Naive thymus-derived CD4-positive, alpha-beta T cell (primary cell): ENCODE data around the gene DEAF1. TPM values are rescaled to one million over a fixed set of nuclear protein-coding genes. Genes with fewer than 3 reads are reported as not detected.

Source experiments
- ATAC-seq: fragments of 150-1000 bp; cut with Tn5 transposase; 2 replicates; pipeline ENCODE4 v1.10.0; 2021; ENCODE audit warnings: mild to moderate bottlenecking, moderate library complexity
- CTCF ChIA-PET: fragments of 350-600 bp; sonication (Branson Sonifier 250); formaldehyde crosslinking; loops from one replicate; lab custom pipeline; 2021; ENCODE audit warnings: antibody characterized with exemption; lab: Charles Lee
- POLR2A ChIA-PET: fragments of 350-600 bp; sonication (Branson Sonifier 250); formaldehyde crosslinking; loops from one replicate; lab custom pipeline; 2021; ENCODE audit warnings: antibody characterized with exemption, inconsistent platforms; lab: Charles Lee
- DNase-seq, 9 donors: peaks; one replicate each; pipeline versions ENCODE4 v3.0.0 to v3.0.0-alpha.2; 2020 to 2022; ENCODE audit warnings: mixed read lengths in 1 of 9
- H3K27ac ChIP-seq: one replicate; pipeline ENCODE4 v1.7.0; 2013; ENCODE audit warnings: mild to moderate bottlenecking, low read depth, low read length, moderate library complexity
- H3K27me3 ChIP-seq, 2 donors: one replicate each; pipeline ENCODE4 v1.7.0; 2013; ENCODE audit warnings: low read length in 2 of 2, mild to moderate bottlenecking in 2 of 2, moderate library complexity in 2 of 2; ENCODE audit not compliant: control insufficient read depth in 2 of 2, insufficient read depth in 2 of 2
- H3K36me3 ChIP-seq, 3 experiments: 1 replicate in 2 of 3; 2 replicates in 1 of 3; pipeline ENCODE4 v1.7.0; 2013; ENCODE audit warnings: low read length in 3 of 3, mild to moderate bottlenecking in 3 of 3, moderate library complexity in 1 of 3; ENCODE audit not compliant: insufficient read depth in 3 of 3, control insufficient read depth in 2 of 3
- H3K4me1 ChIP-seq, 2 donors: one replicate each; pipeline ENCODE4 v1.7.0; 2013; ENCODE audit warnings: low read length in 2 of 2, mild to moderate bottlenecking in 2 of 2, moderate library complexity in 1 of 2; ENCODE audit not compliant: control insufficient read depth in 2 of 2, insufficient read depth in 2 of 2
- H3K4me3 ChIP-seq: 2 replicates; pipeline ENCODE4 v1.7.0; 2013; ENCODE audit warnings: mild to moderate bottlenecking, low read length
- H3K9me3 ChIP-seq, 3 experiments: 1 replicate in 2 of 3; 2 replicates in 1 of 3; pipeline ENCODE4 v1.7.0; 2013; ENCODE audit warnings: low read length in 3 of 3; ENCODE audit not compliant: control insufficient read depth in 2 of 3
- H3K27ac Mint-ChIP-seq, 9 donors: one replicate each; pipeline ENCODE4 v1.8.0; 2020 to 2022; ENCODE audit warnings: mixed read lengths in 9 of 9, mild to moderate bottlenecking in 8 of 9, moderate library complexity in 5 of 9, inconsistent platforms in 2 of 9
- H3K27me3 Mint-ChIP-seq, 5 donors: one replicate each; pipeline ENCODE4 v1.8.0; 2021 to 2022; ENCODE audit warnings: mixed read lengths in 5 of 5, mild to moderate bottlenecking in 1 of 5
- H3K36me3 Mint-ChIP-seq, 5 donors: one replicate each; pipeline ENCODE4 v1.8.0; 2020 to 2022; ENCODE audit warnings: mixed read lengths in 5 of 5, mild to moderate bottlenecking in 3 of 5, inconsistent platforms in 1 of 5
- H3K4me1 Mint-ChIP-seq, 7 donors: one replicate each; pipeline ENCODE4 v1.8.0; 2020 to 2022; ENCODE audit warnings: mixed read lengths in 7 of 7, mild to moderate bottlenecking in 3 of 7, inconsistent platforms in 1 of 7
- H3K4me3 Mint-ChIP-seq, 10 donors: one replicate each; pipeline ENCODE4 v1.8.0; 2020 to 2022; ENCODE audit warnings: mild to moderate bottlenecking in 10 of 10, mixed read lengths in 10 of 10, moderate library complexity in 6 of 10, inconsistent platforms in 2 of 10
- H3K9me3 Mint-ChIP-seq, 11 donors: one replicate each; pipeline ENCODE4 v1.8.0; 2020 to 2022; ENCODE audit warnings: mixed read lengths in 11 of 11, mild to moderate bottlenecking in 4 of 11, inconsistent platforms in 1 of 11, moderate library complexity in 1 of 11
- intact Hi-C, 2 donors: fragments of 100-400 bp; cut with micrococcal nuclease; formaldehyde crosslinking; loops; one replicate each; pipeline ENCODE4 v1.15.1; 2023
- polyA plus RNA-seq, 2 donors: library from polyadenylated mRNA; unstranded; fragments of 300-500 nt; fragmentation: Illumina TruSeq; gene quantifications; one replicate each; pipeline ENCODE4 v1.2.3, GENCODE V29; 2021
- total RNA-seq, 6 experiments: library from RNA in 5 of 6; stranded (reverse) in 5 of 6; gene quantifications; 1 replicate in 5 of 6; 2 replicates in 1 of 6; pipeline ENCODE4 v1.2.3 and lab custom pipeline; 2021 to 2026

The DEAF1 gene
- total and polyA plus RNA-seq, 7 experiments from 2014 or later, result 33.0 to 117 (median 54.2) TPM

DNA sequence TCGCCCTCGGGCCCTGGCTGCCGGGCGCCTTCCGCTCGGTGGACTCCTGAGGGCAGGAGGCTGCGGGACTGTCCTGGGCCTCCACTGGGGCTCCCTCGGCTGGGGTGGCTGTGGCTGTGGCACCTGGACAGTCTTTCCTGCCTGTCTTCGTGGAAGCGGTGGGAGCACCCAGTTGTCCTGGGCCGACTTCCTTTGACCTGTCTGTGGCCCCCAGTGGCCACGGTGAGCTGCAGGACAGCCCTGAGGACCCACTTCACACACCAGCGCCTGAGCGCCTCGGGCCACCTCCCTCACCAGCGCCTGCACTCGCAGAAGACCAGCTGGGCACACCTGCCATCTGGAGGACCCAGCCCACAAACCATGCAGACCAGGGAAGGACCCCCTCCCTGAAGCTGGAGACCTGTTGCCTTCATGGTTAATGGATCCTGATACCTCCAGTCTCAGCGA lies 9.2 kb upstream of the DEAF1 start:
- ChIA-PET CTCF (interaction anchor here (0.6 to 0.9 kb wide), 2 partner anchors 50 to 138 kb away, joined by 3 to 4 read pairs; no protein-coding TSS in a partner anchor), POLR2A (interaction anchor here (0.8 to 2.0 kb wide), 3 partner anchors 9 to 104 kb away, joined by 3 to 9 read pairs (median 3); partner anchors contain the start of genes DEAF1, TALDO1 and TMEM80)
- intact Hi-C loops, result no loop called here
- ATAC-seq (no peak), DNase-seq (no peak)
- H3K4me3 Mint-ChIP-seq, result peak overlapping the region in 1 of 10 donors; percentile 19
- peaks cover 0 to 5% (median 0%) of the 10 kb centered on the region in 5 donors for H3K36me3 Mint-ChIP-seq
- H3K27ac Mint-ChIP-seq, result no peak overlapping the region
- Histone ChIP-seq H3K27ac (no peak overlapping the region), H3K4me3 (no peak overlapping the region), H3K4me1 (peaks cover 0 to 6% of the 10 kb centered on the region in 2 donors), H3K27me3 (peaks cover 0 to 6% of the 10 kb centered on the region in 2 donors), H3K9me3 (no peaks in the 10 kb centered on the region), H3K36me3 (peaks cover 0 to 30% (median 3%) of the 10 kb centered on the region in 3 experiments)
- H3K27me3 Mint-ChIP-seq, result peaks cover 0 to 14% (median 6%) of the 10 kb centered on the region in 5 donors
- peaks cover 0 to 7% (median 0%) of the 10 kb centered on the region in 7 donors for H3K4me1 Mint-ChIP-seq
- H3K9me3 Mint-ChIP-seq, result no peaks in the 10 kb centered on the region

GRCh38 chr11:703506-703905 lies 8.5 kb upstream of the DEAF1 start:
- H3K4me3 ChIP-seq, result no peak overlapping the region
- peaks cover 0 to 30% (median 3%) of the 10 kb centered on the region in 3 experiments for H3K36me3 ChIP-seq
- ChIA-PET CTCF (interaction anchor here (0.6 kb wide), 1 partner anchor 137 kb away, joined by 3 read pairs; no protein-coding TSS in a partner anchor), POLR2A (no interaction called here)
- H3K27me3 Mint-ChIP-seq, result peaks cover 0 to 14% (median 6%) of the 10 kb centered on the region in 5 donors
- no peak overlapping the region for H3K4me3 Mint-ChIP-seq
- peaks cover 0 to 7% (median 2%) of the 10 kb centered on the region in 7 donors for H3K4me1 Mint-ChIP-seq
- peaks cover 0 to 5% (median 0%) of the 10 kb centered on the region in 5 donors for H3K36me3 Mint-ChIP-seq
- peaks cover 0 to 6% of the 10 kb centered on the region in 2 donors for H3K27me3 ChIP-seq
- DNase-seq (no peak), ATAC-seq (no peak)
- H3K9me3 ChIP-seq, result no peaks in the 10 kb centered on the region
- no peak overlapping the region for H3K27ac Mint-ChIP-seq
- no peak overlapping the region for H3K27ac ChIP-seq
- H3K4me1 ChIP-seq, result peaks cover 0 to 6% of the 10 kb centered on the region in 2 donors
- intact Hi-C loops, result no loop called here
- no peaks in the 10 kb centered on the region for H3K9me3 Mint-ChIP-seq

GRCh38 chr11:702462-703461 lies 7.7 kb upstream of the DEAF1 start:
- no peak overlapping the region for H3K27ac ChIP-seq
- ChIA-PET CTCF (no interaction called here), POLR2A (no interaction called here)
- no peak overlapping the region for H3K4me3 Mint-ChIP-seq
- no peak overlapping the region for H3K27ac Mint-ChIP-seq
- H3K9me3 ChIP-seq, result no peaks in the 10 kb centered on the region
- H3K36me3 Mint-ChIP-seq, result peaks cover 0 to 5% (median 0%) of the 10 kb centered on the region in 5 donors
- H3K4me1 Mint-ChIP-seq, result peaks cover 6 to 12% (median 9%) of the 10 kb centered on the region in 7 donors
- DNase-seq, result no peak
- peaks cover 0 to 9% (median 3%) of the 10 kb centered on the region in 5 donors for H3K27me3 Mint-ChIP-seq
- H3K36me3 ChIP-seq, result peaks cover 0 to 30% (median 3%) of the 10 kb centered on the region in 3 experiments
- peak; percentile 53 for ATAC-seq
- H3K4me3 ChIP-seq, result no peak overlapping the region
- intact Hi-C loops, result no loop called here
- no peaks in the 10 kb centered on the region for H3K9me3 Mint-ChIP-seq
- H3K27me3 ChIP-seq, result peaks cover 0 to 5% of the 10 kb centered on the region in 2 donors
- peaks cover 0 to 6% of the 10 kb centered on the region in 2 donors for H3K4me1 ChIP-seq

DNA sequence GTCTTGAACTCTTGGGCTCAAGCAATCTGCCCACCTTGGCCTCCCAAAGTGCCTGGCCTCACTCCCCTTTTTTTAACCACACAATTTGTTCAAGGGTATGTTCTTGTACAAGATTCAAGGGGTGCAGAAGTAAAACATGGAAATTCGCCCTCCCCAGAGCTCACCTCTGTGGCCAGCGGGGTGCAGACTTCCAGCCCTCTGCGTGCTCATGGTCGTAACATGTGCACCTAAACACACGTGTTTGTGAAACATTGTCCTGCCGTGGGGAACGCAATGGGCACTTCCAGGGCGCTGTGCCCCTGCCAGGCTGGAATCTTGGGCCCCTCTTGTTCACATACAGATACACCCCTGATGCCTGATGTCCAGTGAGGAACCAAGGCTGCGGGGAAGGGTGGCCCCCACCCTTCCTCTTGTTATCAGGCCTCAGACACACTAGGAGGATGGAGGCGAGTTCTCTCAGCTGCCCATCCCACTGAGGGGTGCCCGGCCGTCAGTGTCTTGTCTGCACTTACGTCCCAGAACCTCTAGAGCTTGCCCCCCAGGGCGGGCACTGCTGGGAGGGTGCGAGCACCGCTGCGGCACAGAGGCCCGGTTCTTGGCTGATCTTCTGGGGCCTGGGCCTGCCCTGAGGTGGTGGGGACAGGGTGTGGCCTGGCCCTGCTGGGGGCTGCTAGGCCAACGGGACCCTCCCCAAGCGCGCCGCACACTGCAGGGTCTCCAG lies 6.9 kb upstream of the DEAF1 start:
- peaks cover 14 to 19% (median 16%) of the 10 kb centered on the region in 7 donors for H3K4me1 Mint-ChIP-seq
- H3K4me3 ChIP-seq, result no peak overlapping the region
- peaks cover 0 to 6% of the 10 kb centered on the region in 2 donors for H3K4me1 ChIP-seq
- no peaks in the 10 kb centered on the region for H3K27me3 ChIP-seq
- H3K4me3 Mint-ChIP-seq, result no peak overlapping the region
- H3K9me3 Mint-ChIP-seq, result no peaks in the 10 kb centered on the region
- H3K36me3 ChIP-seq, result peaks cover 0 to 30% (median 3%) of the 10 kb centered on the region in 3 experiments
- ChIA-PET CTCF (no interaction called here), POLR2A (interaction anchor here (1.1 kb wide), 1 partner anchor 10 kb away, joined by 6 read pairs; no protein-coding TSS in a partner anchor)
- peaks cover 0 to 5% (median 0%) of the 10 kb centered on the region in 5 donors for H3K36me3 Mint-ChIP-seq
- H3K27me3 Mint-ChIP-seq, result peaks cover 0 to 3% (median 0%) of the 10 kb centered on the region in 5 donors
- ATAC-seq, result no peak
- H3K27ac Mint-ChIP-seq, result no peak overlapping the region
- intact Hi-C loops, result no loop called here
- DNase-seq, result no peak
- no peak overlapping the region for H3K27ac ChIP-seq
- no peaks in the 10 kb centered on the region for H3K9me3 ChIP-seq

- Histone ChIP-seq H3K27ac (no peak overlapping the region), H3K4me3 (no peak overlapping the region), H3K9me3 (no peaks in the 10 kb centered on the region), H3K27me3 (no peaks in the 10 kb centered on the region), H3K36me3 (peaks cover 0 to 34% (median 3%) of the 10 kb centered on the region in 3 experiments), H3K4me1 (peaks cover 4 to 7% of the 10 kb centered on the region in 2 donors)
- Mint-ChIP-seq H3K27me3 (no peaks in the 10 kb centered on the region), H3K4me1 (peaks cover 14 to 24% (median 22%) of the 10 kb centered on the region in 7 donors), H3K36me3 (peaks cover 0 to 5% (median 0%) of the 10 kb centered on the region in 5 donors), H3K27ac (peak overlapping the region in 1 of 9 donors; percentile 18), H3K4me3 (no peak overlapping the region), H3K9me3 (no peaks in the 10 kb centered on the region)
- ATAC-seq (no peak), DNase-seq (no peak)
- ChIA-PET POLR2A (interaction anchor here (0.6 to 1.2 kb wide), 4 partner anchors 17 to 352 kb away, joined by 3 to 4 read pairs (median 3); no protein-coding TSS in a partner anchor), CTCF (no interaction called here)
- intact Hi-C loops, result loop anchor here (5.0 to 10.0 kb wide), 2 partner anchors 162 to 285 kb away; partner anchors contain the start of genes HRAS (in 1 of the 2), LRRC56 (in 1 of the 2) and SIGIRR (in 1 of the 2)
These were observed 4.7 kb upstream of the DEAF1 start for GRCh38 chr11:699753-700152.
